Esophagus muscularis mucosa (tissue), 4 donors: ENCODE data around the gene SETD1A.

ENCODE experiments used
- EP300 ChIP-seq: sonication (generic); formaldehyde crosslinking; IDR thresholded peaks from one replicate; pipeline ENCODE4 v1.6.1; 2017; ENCODE audit warnings: antibody characterized with exemption
- POLR2A ChIP-seq: fragments of 450-650 bp; IDR thresholded peaks from one replicate; pipeline ENCODE4 v1.6.1; 2017; ENCODE audit warnings: antibody characterized with exemption, moderate library complexity, mild to moderate bottlenecking, low read depth
- TF ChIP-seq, protein P1 (sequence below), 3 experiments: fragments of 200-600 bp in 2 of 3; fragments of 450-650 bp in 1 of 3; sonication (generic) in 2 of 3; IDR thresholded peaks; one replicate each; pipeline ENCODE4 v1.5.1; 2017 to 2019; ENCODE audit warnings: antibody characterized with exemption in 3 of 3, mild to moderate bottlenecking in 2 of 3, moderate library complexity in 1 of 3

- TF ChIP-seq POLR2A (no peak), EP300 (no peak)
- TF ChIP-seq, protein P1, sequence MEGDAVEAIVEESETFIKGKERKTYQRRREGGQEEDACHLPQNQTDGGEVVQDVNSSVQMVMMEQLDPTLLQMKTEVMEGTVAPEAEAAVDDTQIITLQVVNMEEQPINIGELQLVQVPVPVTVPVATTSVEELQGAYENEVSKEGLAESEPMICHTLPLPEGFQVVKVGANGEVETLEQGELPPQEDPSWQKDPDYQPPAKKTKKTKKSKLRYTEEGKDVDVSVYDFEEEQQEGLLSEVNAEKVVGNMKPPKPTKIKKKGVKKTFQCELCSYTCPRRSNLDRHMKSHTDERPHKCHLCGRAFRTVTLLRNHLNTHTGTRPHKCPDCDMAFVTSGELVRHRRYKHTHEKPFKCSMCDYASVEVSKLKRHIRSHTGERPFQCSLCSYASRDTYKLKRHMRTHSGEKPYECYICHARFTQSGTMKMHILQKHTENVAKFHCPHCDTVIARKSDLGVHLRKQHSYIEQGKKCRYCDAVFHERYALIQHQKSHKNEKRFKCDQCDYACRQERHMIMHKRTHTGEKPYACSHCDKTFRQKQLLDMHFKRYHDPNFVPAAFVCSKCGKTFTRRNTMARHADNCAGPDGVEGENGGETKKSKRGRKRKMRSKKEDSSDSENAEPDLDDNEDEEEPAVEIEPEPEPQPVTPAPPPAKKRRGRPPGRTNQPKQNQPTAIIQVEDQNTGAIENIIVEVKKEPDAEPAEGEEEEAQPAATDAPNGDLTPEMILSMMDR (IDR thresholded peaks at IDR 0.05), result no peak
Measured at GRCh38 chr16:30992276-30992780, 34.8 kb downstream of the SETD1A start.
